ENCODE data around the gene GABPB1.
A peak's percentile ranks its signal among the peaks of the same experiment; 100 is the strongest.
"Not testable (repeated sequence)": the region's sequence is repeated elsewhere in the genome, so short reads cannot be mapped to it uniquely, and the experiment has no call there.

The GABPB1 gene

GRCh38 chr15:50354838-50355618 is at the start of gene GABPB1:
TSS of gene GABPB1 (minus strand) at chr15:50355198. CDS start at chr15:50309798, 45,400 bp downstream.
- Histone ChIP-seq H3K4me1 (ENCODE audit: control insufficient read depth in 1 of 2, insufficient read depth in 1 of 2, low read depth in 1 of 2, low read length in 1 of 2) (peaks cover 44 to 49% of the 10 kb centered on the region in 2 experiments), H3K9me3 (no peaks in the 10 kb centered on the region), H3K27me3 (no peaks in the 10 kb centered on the region), H3K36me3 (no peaks in the 10 kb centered on the region), H3K27ac (peak within 1 kb of the TSS; percentile 100), H3K4me3 (ENCODE audit: low read depth in 1 of 2, low read length in 1 of 2) (peak within 1 kb of the TSS; percentile 81 to 84)
- peak; percentile 11 for TF ChIP-seq CTCF (IDR thresholded peaks at IDR 0.05)

GRCh38 chr15:50391561-50391960 is 36.6 kb upstream of the GABPB1 start:
- not testable (repeated sequence) for H3K4me1 ChIP-seq (ENCODE audit: control insufficient read depth in 1 of 2, insufficient read depth in 1 of 2, low read depth in 1 of 2, low read length in 1 of 2); H3K9me3 ChIP-seq; H3K27me3 ChIP-seq; H3K4me3 ChIP-seq (ENCODE audit: low read depth in 1 of 2, low read length in 1 of 2); H3K36me3 ChIP-seq; H3K27ac ChIP-seq

GRCh38 chr15:50390554-50391264 is 35.7 kb upstream of the GABPB1 start:
- Histone ChIP-seq H3K27ac (no peak overlapping the region), H3K36me3 (no peaks in the 10 kb centered on the region), H3K27me3 (no peaks in the 10 kb centered on the region), H3K9me3 (no peaks in the 10 kb centered on the region), H3K4me1 (ENCODE audit: control insufficient read depth in 1 of 2, insufficient read depth in 1 of 2, low read depth in 1 of 2, low read length in 1 of 2) (no peaks in the 10 kb centered on the region), H3K4me3 (ENCODE audit: low read depth in 1 of 2, low read length in 1 of 2) (no peak overlapping the region)
- TF ChIP-seq CTCF (IDR thresholded peaks at IDR 0.05): no peak

GRCh38 chr15:50382408-50382807 is 27.4 kb upstream of the GABPB1 start:
- H3K4me3 ChIP-seq (ENCODE audit: low read depth in 1 of 2, low read length in 1 of 2); H3K36me3 ChIP-seq; H3K4me1 ChIP-seq (ENCODE audit: control insufficient read depth in 1 of 2, insufficient read depth in 1 of 2, low read depth in 1 of 2, low read length in 1 of 2); H3K27ac ChIP-seq; H3K9me3 ChIP-seq; H3K27me3 ChIP-seq: not testable (repeated sequence)

GRCh38 chr15:50381438-50381837 is 26.4 kb upstream of the GABPB1 start:
- H3K4me1 ChIP-seq (ENCODE audit: control insufficient read depth in 1 of 2, insufficient read depth in 1 of 2, low read depth in 1 of 2, low read length in 1 of 2): peaks cover 0 to 3% of the 10 kb centered on the region in 2 experiments
- H3K4me3 ChIP-seq (ENCODE audit: low read depth in 1 of 2, low read length in 1 of 2): no peak overlapping the region
- H3K9me3 ChIP-seq: no peaks in the 10 kb centered on the region
- no peak overlapping the region for H3K27ac ChIP-seq
- no peaks in the 10 kb centered on the region for H3K27me3 ChIP-seq
- no peak for TF ChIP-seq CTCF (IDR thresholded peaks at IDR 0.05)
- no peaks in the 10 kb centered on the region for H3K36me3 ChIP-seq

GRCh38 chr15:50380089-50380488 is 25.1 kb upstream of the GABPB1 start:
- H3K4me3 ChIP-seq (ENCODE audit: low read depth in 1 of 2, low read length in 1 of 2): no peak overlapping the region
- peaks cover 0 to 3% of the 10 kb centered on the region in 2 experiments for H3K4me1 ChIP-seq (ENCODE audit: control insufficient read depth in 1 of 2, insufficient read depth in 1 of 2, low read depth in 1 of 2, low read length in 1 of 2)
- no peaks in the 10 kb centered on the region for H3K27me3 ChIP-seq
- no peak overlapping the region for H3K27ac ChIP-seq
- no peaks in the 10 kb centered on the region for H3K9me3 ChIP-seq
- TF ChIP-seq CTCF (IDR thresholded peaks at IDR 0.05): no peak
- no peaks in the 10 kb centered on the region for H3K36me3 ChIP-seq

- H3K36me3 ChIP-seq; H3K4me3 ChIP-seq (ENCODE audit: low read depth in 1 of 2, low read length in 1 of 2); H3K9me3 ChIP-seq; H3K4me1 ChIP-seq (ENCODE audit: control insufficient read depth in 1 of 2, insufficient read depth in 1 of 2, low read depth in 1 of 2, low read length in 1 of 2); H3K27me3 ChIP-seq; H3K27ac ChIP-seq: not testable (repeated sequence)
Observed at GRCh38 chr15:50379413-50379812, 24.4 kb upstream of the GABPB1 start.

All from neutrophil (primary cell).